Measurements from ENCODE around the gene GINS1. TPM values are rescaled to one million over a fixed set of nuclear protein-coding genes. Genes with fewer than 3 reads are reported as not detected.

GINS1 gene
- total RNA-seq, 2 experiments from 2014 or later: 34.9 to 35.9 TPM

DNA sequence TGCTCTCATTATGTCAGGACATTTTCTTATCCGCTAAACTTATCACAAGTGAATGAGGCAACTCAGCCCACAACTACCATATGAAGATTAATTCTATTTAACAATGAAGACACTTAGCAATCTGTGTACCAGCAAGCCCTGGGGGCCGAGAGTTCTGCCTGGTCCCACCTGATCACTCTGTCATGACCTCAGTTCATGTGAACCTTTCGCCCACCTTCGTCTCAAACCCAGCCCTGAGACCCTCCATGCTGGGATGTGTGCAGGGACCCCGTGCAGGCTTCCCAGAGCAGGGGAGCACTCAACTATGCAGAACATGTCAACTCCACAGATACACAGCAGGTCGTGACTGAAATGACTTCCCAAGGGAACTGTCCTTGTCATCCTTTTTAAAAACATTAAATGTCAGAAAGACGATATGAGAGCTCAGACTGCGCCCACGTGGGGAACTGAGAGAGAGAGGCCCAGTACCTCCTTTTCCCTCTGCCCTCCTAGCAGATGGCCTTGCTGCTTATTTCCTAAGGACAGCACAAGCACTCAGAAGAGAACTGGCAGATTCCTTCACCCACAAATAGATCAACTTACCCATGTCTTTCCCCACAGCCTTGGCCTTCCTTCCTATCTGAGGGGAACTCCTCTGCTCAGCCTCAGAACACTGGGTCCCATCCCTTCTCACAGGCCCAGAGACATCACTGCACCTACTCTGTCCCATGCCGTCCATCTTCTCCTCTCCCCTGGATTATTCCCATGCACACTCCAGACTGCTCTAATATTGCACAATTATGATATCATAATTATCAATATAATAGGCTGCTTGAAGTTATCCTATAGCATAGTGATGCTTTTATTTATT lies 28.4 kb upstream of the GINS1 start:
- no peak overlapping the region for H3K4me3 Mint-ChIP-seq
- no peaks in the 10 kb centered on the region for H3K9me3 Mint-ChIP-seq
- TF ChIP-seq, protein P1, sequence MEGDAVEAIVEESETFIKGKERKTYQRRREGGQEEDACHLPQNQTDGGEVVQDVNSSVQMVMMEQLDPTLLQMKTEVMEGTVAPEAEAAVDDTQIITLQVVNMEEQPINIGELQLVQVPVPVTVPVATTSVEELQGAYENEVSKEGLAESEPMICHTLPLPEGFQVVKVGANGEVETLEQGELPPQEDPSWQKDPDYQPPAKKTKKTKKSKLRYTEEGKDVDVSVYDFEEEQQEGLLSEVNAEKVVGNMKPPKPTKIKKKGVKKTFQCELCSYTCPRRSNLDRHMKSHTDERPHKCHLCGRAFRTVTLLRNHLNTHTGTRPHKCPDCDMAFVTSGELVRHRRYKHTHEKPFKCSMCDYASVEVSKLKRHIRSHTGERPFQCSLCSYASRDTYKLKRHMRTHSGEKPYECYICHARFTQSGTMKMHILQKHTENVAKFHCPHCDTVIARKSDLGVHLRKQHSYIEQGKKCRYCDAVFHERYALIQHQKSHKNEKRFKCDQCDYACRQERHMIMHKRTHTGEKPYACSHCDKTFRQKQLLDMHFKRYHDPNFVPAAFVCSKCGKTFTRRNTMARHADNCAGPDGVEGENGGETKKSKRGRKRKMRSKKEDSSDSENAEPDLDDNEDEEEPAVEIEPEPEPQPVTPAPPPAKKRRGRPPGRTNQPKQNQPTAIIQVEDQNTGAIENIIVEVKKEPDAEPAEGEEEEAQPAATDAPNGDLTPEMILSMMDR (IDR thresholded peaks at IDR 0.05): no peak
- ChIA-PET CTCF (no interaction called here), POLR2A (no interaction called here)
- peaks cover 7% of the 10 kb centered on the region for H3K4me1 Mint-ChIP-seq (ENCODE audit: low read depth)
- no peak for ATAC-seq
- intact Hi-C loops (cut with micrococcal nuclease): no loop called here
- H3K36me3 Mint-ChIP-seq (ENCODE audit: low read depth): peaks cover 6% of the 10 kb centered on the region
- H3K27me3 Mint-ChIP-seq: no peaks in the 10 kb centered on the region
- DNase-seq: no peak
- H3K27ac Mint-ChIP-seq: no peak overlapping the region

DNA sequence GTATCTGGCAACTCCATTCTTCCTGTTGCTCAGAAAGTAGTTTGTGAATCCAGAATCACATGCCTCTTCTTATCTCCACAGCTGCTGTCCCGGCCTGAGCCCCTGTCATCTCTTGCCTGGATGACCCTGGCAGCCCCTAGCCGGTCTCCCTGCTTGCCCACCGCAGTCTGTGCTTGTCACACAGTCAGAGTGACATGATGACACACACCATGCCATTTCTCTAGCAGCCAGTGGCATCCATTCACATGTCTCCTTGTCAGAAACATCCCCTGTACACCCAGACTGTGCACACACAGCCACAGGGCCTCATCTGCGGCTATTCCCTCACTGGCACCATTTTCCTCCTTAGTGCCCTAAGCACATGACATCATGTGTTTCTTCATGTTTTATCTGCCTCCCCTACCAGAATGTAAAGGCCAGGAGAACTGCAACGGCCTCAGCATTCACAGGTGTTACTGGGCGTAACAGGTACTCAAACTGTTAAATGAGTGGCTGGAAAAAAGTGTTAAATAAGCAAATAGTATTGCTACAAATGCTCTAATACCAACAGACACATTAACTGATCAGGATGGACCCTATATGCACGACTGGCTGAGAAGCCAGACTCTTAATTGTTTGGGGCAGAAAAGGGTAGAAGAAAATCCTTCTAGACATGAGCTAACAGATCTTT lies 26.4 kb upstream of the GINS1 start:
- Mint-ChIP-seq H3K9me3 (no peaks in the 10 kb centered on the region), H3K4me1 (ENCODE audit: low read depth) (peaks cover 7% of the 10 kb centered on the region), H3K36me3 (ENCODE audit: low read depth) (peaks cover 4% of the 10 kb centered on the region), H3K4me3 (no peak overlapping the region), H3K27ac (no peak overlapping the region), H3K27me3 (no peaks in the 10 kb centered on the region)
- intact Hi-C loops (cut with micrococcal nuclease): no loop called here
- ChIA-PET POLR2A (no interaction called here), CTCF (interaction anchor here (1.7 kb wide), 1 partner anchor 18 kb away, joined by 3 read pairs; no protein-coding TSS in a partner anchor)
- no peak for ATAC-seq
- no peak for DNase-seq
- TF ChIP-seq, protein P1 (IDR thresholded peaks at IDR 0.05): no peak

DNA sequence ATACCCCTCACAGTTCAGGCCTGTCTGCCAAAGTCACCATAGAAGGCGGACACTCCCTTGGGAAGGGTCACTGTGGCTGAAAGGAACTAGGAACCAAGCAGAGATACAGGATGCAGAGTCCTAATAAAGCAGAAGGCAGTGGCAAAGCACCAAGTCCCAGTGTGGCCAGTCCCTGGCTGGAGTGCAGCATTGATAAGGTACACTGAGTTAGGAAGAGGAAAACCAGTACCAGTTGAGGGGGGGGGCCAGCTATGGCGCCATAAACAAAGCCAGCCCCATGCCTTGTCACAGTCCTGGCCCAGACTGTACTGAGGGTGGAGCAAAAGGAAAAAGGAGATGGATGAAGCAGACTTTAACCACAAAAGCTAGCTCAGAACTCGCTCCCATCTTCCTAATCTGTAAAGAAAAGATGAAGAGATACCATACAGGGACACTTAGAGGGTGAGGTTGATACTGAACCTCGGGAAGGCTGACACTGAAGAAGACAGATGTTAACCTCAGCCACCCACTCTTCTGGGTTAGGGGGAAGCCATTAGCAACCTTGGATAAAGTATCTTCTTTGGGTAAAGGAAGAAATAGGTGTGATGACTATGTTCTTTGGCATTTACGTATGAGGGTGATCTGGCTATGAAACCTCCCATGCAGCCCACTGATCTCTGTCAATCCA lies 24.6 kb upstream of the GINS1 start:
- no peaks in the 10 kb centered on the region for H3K9me3 Mint-ChIP-seq
- H3K27me3 Mint-ChIP-seq: no peaks in the 10 kb centered on the region
- TF ChIP-seq, protein P1 (IDR thresholded peaks at IDR 0.05): no peak
- H3K4me1 Mint-ChIP-seq (ENCODE audit: low read depth): peaks cover 12% of the 10 kb centered on the region
- no peak for ATAC-seq
- intact Hi-C loops (cut with micrococcal nuclease): no loop called here
- peaks cover 4% of the 10 kb centered on the region for H3K36me3 Mint-ChIP-seq (ENCODE audit: low read depth)
- DNase-seq: no peak
- CTCF ChIA-PET: interaction anchor here (1.7 kb wide), 1 partner anchor 17 kb away, joined by 3 read pairs; no protein-coding TSS in a partner anchor
- H3K27ac Mint-ChIP-seq: no peak overlapping the region
- no peak overlapping the region for H3K4me3 Mint-ChIP-seq
- POLR2A ChIA-PET: no interaction called here

DNA sequence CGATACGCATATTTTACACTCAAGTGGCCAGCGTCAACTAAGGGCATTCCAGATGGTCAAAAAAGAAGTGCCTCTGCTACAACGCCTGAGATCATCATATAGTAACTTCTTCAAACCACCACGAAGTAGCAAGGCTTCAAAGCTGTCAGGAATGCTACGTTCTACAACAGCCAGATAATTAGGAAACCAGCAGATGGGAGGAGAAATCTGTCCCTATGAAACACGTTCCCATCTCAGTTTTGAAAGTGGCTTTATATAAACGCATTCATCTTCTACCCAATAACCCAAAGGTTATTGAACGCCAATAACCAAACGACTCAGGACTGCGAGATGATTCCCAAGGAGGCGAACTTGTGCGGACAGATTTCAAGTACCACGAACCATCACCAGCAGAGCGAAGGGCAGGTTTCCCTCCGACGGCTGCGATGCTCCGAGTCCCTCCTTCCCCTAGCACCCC lies 18.0 kb upstream of the GINS1 start:
- DNase-seq: no peak
- CTCF ChIA-PET: no interaction called here
- H3K27ac Mint-ChIP-seq: no peak overlapping the region
- H3K9me3 Mint-ChIP-seq: no peaks in the 10 kb centered on the region
- H3K36me3 Mint-ChIP-seq (ENCODE audit: low read depth): peaks cover 8% of the 10 kb centered on the region
- H3K4me1 Mint-ChIP-seq (ENCODE audit: low read depth): peaks cover 15% of the 10 kb centered on the region
- no peaks in the 10 kb centered on the region for H3K27me3 Mint-ChIP-seq
- TF ChIP-seq, protein P1 (IDR thresholded peaks at IDR 0.05): no peak
- intact Hi-C loops (cut with micrococcal nuclease): no loop called here
- peak overlapping the region; percentile 87 for H3K4me3 Mint-ChIP-seq
- POLR2A ChIA-PET: interaction anchor here (1.1 kb wide), 1 partner anchor 18 kb away, joined by 5 read pairs; the partner anchor contains the start of gene GINS1
- ATAC-seq: no peak
